Activated naive CD4-positive, alpha-beta T cell treated with anti-CD3 and anti-CD28 coated beads, Interleukin-2, amount 10 ng/mL, durations not matched to agents 7 days and 5 days (primary cell): Measurements from ENCODE around the gene CCDC24.

Source experiments
- CTCF ChIA-PET: fragments of 350-600 bp; sonication (Branson Sonifier 250); formaldehyde crosslinking; loops from one replicate; lab custom pipeline; 2021; ENCODE audit warnings: antibody characterized with exemption; lab: Charles Lee
- DNase-seq: peaks from one replicate; pipeline ENCODE4 v3.0.0-alpha.2; 2020
- H3K27ac Mint-ChIP-seq: one replicate; pipeline ENCODE4 v1.8.0; 2021; ENCODE audit warnings: mild to moderate bottlenecking, moderate library complexity, mixed read lengths
- H3K27me3 Mint-ChIP-seq: one replicate; pipeline ENCODE4 v1.8.0; 2021; ENCODE audit warnings: mild to moderate bottlenecking, mixed read lengths
- H3K36me3 Mint-ChIP-seq: one replicate; pipeline ENCODE4 v1.8.0; 2021; ENCODE audit warnings: mixed read lengths
- H3K4me1 Mint-ChIP-seq: one replicate; pipeline ENCODE4 v1.8.0; 2021; ENCODE audit warnings: mixed read lengths
- H3K4me3 Mint-ChIP-seq: one replicate; pipeline ENCODE4 v1.8.0; 2021; ENCODE audit warnings: mild to moderate bottlenecking, moderate library complexity, mixed read lengths
- H3K9me3 Mint-ChIP-seq: one replicate; pipeline ENCODE4 v1.8.0; 2021; ENCODE audit warnings: mixed read lengths

The CCDC24 gene

GRCh38 chr1:44021581-44022321 is 30.4 kb downstream of the CCDC24 start:
- Mint-ChIP-seq H3K9me3 (no peaks in the 10 kb centered on the region), H3K36me3 (no peaks in the 10 kb centered on the region), H3K4me3 (no peak overlapping the region), H3K4me1 (no peaks in the 10 kb centered on the region), H3K27ac (no peak overlapping the region), H3K27me3 (no peaks in the 10 kb centered on the region)
- CTCF ChIA-PET: interaction anchor here (0.6 to 1.1 kb wide), 3 partner anchors 15 to 1483 kb away, joined by 3 to 6 read pairs (median 3); no protein-coding TSS in a partner anchor
- no peak for DNase-seq

- Mint-ChIP-seq H3K36me3 (no peaks in the 10 kb centered on the region), H3K27ac (no peak overlapping the region), H3K9me3 (no peaks in the 10 kb centered on the region), H3K27me3 (no peaks in the 10 kb centered on the region), H3K4me1 (peaks cover 12% of the 10 kb centered on the region), H3K4me3 (no peak overlapping the region)
- CTCF ChIA-PET: no interaction called here
- DNase-seq: no peak
These were observed 32.9 kb downstream of the CCDC24 start for GRCh38 chr1:44024031-44024902.

- H3K27ac Mint-ChIP-seq: no peak overlapping the region
- no peaks in the 10 kb centered on the region for H3K36me3 Mint-ChIP-seq
- DNase-seq: no peak
- peaks cover 18% of the 10 kb centered on the region for H3K4me1 Mint-ChIP-seq
- H3K27me3 Mint-ChIP-seq: no peaks in the 10 kb centered on the region
- no peaks in the 10 kb centered on the region for H3K9me3 Mint-ChIP-seq
- no peak overlapping the region for H3K4me3 Mint-ChIP-seq
- CTCF ChIA-PET: interaction anchor here (0.8 to 1.9 kb wide), 2 partner anchors 10 to 20 kb away, joined by 3 to 5 read pairs; no protein-coding TSS in a partner anchor
These were observed 33.6 kb downstream of the CCDC24 start for GRCh38 chr1:44024903-44025525.

- CTCF ChIA-PET: interaction anchor here (0.7 to 1.9 kb wide), 3 partner anchors 9 to 21 kb away, joined by 3 to 5 read pairs (median 3); no protein-coding TSS in a partner anchor
- no peaks in the 10 kb centered on the region for H3K36me3 Mint-ChIP-seq
- no peak overlapping the region for H3K27ac Mint-ChIP-seq
- H3K9me3 Mint-ChIP-seq: no peaks in the 10 kb centered on the region
- peaks cover 18% of the 10 kb centered on the region for H3K4me1 Mint-ChIP-seq
- no peak overlapping the region for H3K4me3 Mint-ChIP-seq
- no peak for DNase-seq
- H3K27me3 Mint-ChIP-seq: no peaks in the 10 kb centered on the region
These were observed 34.4 kb downstream of the CCDC24 start for GRCh38 chr1:44025816-44026215.

GRCh38 chr1:44027320-44027719 is 35.9 kb downstream of the CCDC24 start:
- no peaks in the 10 kb centered on the region for H3K36me3 Mint-ChIP-seq
- peaks cover 28% of the 10 kb centered on the region for H3K4me1 Mint-ChIP-seq
- DNase-seq: no peak
- H3K4me3 Mint-ChIP-seq: no peak overlapping the region
- no peaks in the 10 kb centered on the region for H3K9me3 Mint-ChIP-seq
- CTCF ChIA-PET: interaction anchor here (1.6 to 1.8 kb wide), 2 partner anchors 10 to 21 kb away, joined by 4 to 5 read pairs; no protein-coding TSS in a partner anchor
- peaks cover 13% of the 10 kb centered on the region for H3K27me3 Mint-ChIP-seq
- H3K27ac Mint-ChIP-seq: no peak overlapping the region

- peak overlapping the region; percentile 93 for H3K27ac Mint-ChIP-seq
- peaks cover 13% of the 10 kb centered on the region for H3K27me3 Mint-ChIP-seq
- no peaks in the 10 kb centered on the region for H3K36me3 Mint-ChIP-seq
- H3K4me3 Mint-ChIP-seq: peak overlapping the region; percentile 90
- DNase-seq: no peak
- CTCF ChIA-PET: interaction anchor here (1.6 to 9.8 kb wide), 2 partner anchors 26 to 94 kb away, joined by 3 to 161 read pairs; no protein-coding TSS in a partner anchor
- H3K4me1 Mint-ChIP-seq: peaks cover 34% of the 10 kb centered on the region
- H3K9me3 Mint-ChIP-seq: no peaks in the 10 kb centered on the region
These were observed 38.0 kb downstream of the CCDC24 start for GRCh38 chr1:44029260-44029910.

- no peaks in the 10 kb centered on the region for H3K9me3 Mint-ChIP-seq
- H3K36me3 Mint-ChIP-seq: no peaks in the 10 kb centered on the region
- peak; percentile 92 for DNase-seq
- peaks cover 34% of the 10 kb centered on the region for H3K4me1 Mint-ChIP-seq
- CTCF ChIA-PET: interaction anchor here (1.6 to 9.8 kb wide), 3 partner anchors 18 to 95 kb away, joined by 3 to 161 read pairs (median 9); no protein-coding TSS in a partner anchor
- peak overlapping the region; percentile 90 for H3K4me3 Mint-ChIP-seq
- H3K27ac Mint-ChIP-seq: peak overlapping the region; percentile 93
- H3K27me3 Mint-ChIP-seq: peaks cover 16% of the 10 kb centered on the region
These were observed 38.7 kb downstream of the CCDC24 start for GRCh38 chr1:44029911-44030604.

- DNase-seq: peak; percentile 62
These were observed 39.3 kb downstream of the CCDC24 start for GRCh38 chr1:44030605-44031251.

GRCh38 chr1:44031252-44032169 is 40.1 kb downstream of the CCDC24 start, which contains the start of gene SLC6A9:
SLC6A9 (minus strand) TSS chr1:44031462; CDS start chr1:44024277, 7,185 bp downstream.
- H3K9me3 Mint-ChIP-seq: no peaks in the 10 kb centered on the region
- peaks cover 34% of the 10 kb centered on the region for H3K4me1 Mint-ChIP-seq
- H3K4me3 Mint-ChIP-seq: peak within 1 kb of the TSS; percentile 81
- CTCF ChIA-PET: interaction anchor here (2.1 to 9.8 kb wide), 2 partner anchors 17 to 28 kb away, joined by 9 to 161 read pairs; no protein-coding TSS in a partner anchor
- peak within 1 kb of the TSS; percentile 70 for H3K27ac Mint-ChIP-seq
- H3K36me3 Mint-ChIP-seq: no peaks in the 10 kb centered on the region
- DNase-seq: peak; percentile 67
- H3K27me3 Mint-ChIP-seq: peaks cover 18% of the 10 kb centered on the region

More at GRCh38 chr1:44030605-44031251, 39.3 kb downstream of the CCDC24 start:
- Mint-ChIP-seq H3K4me1 (peaks cover 34% of the 10 kb centered on the region), H3K36me3 (no peaks in the 10 kb centered on the region), H3K4me3 (peak overlapping the region; percentile 81), H3K27me3 (peaks cover 18% of the 10 kb centered on the region), H3K27ac (peak overlapping the region; percentile 70), H3K9me3 (no peaks in the 10 kb centered on the region)
- CTCF ChIA-PET: interaction anchor here (1.6 to 9.8 kb wide), 3 partner anchors 17 to 96 kb away, joined by 3 to 161 read pairs (median 9); no protein-coding TSS in a partner anchor

GRCh38 chr1:44032170-44032790 is 40.9 kb downstream of the CCDC24 start:
- Mint-ChIP-seq H3K4me3 (peak overlapping the region; percentile 81), H3K27me3 (peaks cover 18% of the 10 kb centered on the region), H3K9me3 (no peaks in the 10 kb centered on the region), H3K4me1 (peaks cover 34% of the 10 kb centered on the region), H3K36me3 (no peaks in the 10 kb centered on the region), H3K27ac (no peak overlapping the region)
- CTCF ChIA-PET: interaction anchor here (2.1 to 9.8 kb wide), 2 partner anchors 16 to 28 kb away, joined by 9 to 161 read pairs; no protein-coding TSS in a partner anchor
- no peak for DNase-seq

- no peak for DNase-seq
- H3K9me3 Mint-ChIP-seq: no peaks in the 10 kb centered on the region
- H3K4me1 Mint-ChIP-seq: peaks cover 32% of the 10 kb centered on the region
- H3K4me3 Mint-ChIP-seq: no peak overlapping the region
- H3K27me3 Mint-ChIP-seq: peaks cover 18% of the 10 kb centered on the region
- CTCF ChIA-PET: interaction anchor here (2.1 to 9.8 kb wide), 2 partner anchors 15 to 29 kb away, joined by 8 to 161 read pairs; no protein-coding TSS in a partner anchor
- no peaks in the 10 kb centered on the region for H3K36me3 Mint-ChIP-seq
- no peak overlapping the region for H3K27ac Mint-ChIP-seq
These were observed 41.7 kb downstream of the CCDC24 start for GRCh38 chr1:44033041-44033575.
